ENCODE data around the gene VAMP5.
"Not testable (repeated sequence)": the region's sequence is repeated elsewhere in the genome, so short reads cannot be mapped to it uniquely, and the experiment has no call there.

The VAMP5 gene

GRCh38 chr2:85541753-85542457 lies 42.3 kb upstream of the VAMP5 start:
- Histone ChIP-seq H3K4me1 (ENCODE audit: insufficient read depth, poor library complexity, severe bottlenecking) (peaks cover 34% of the 10 kb centered on the region), H3K36me3 (ENCODE audit: low read depth) (peaks cover 69% of the 10 kb centered on the region), H3K27ac (ENCODE audit: poor library complexity, severe bottlenecking) (peak overlapping the region; percentile 86), H3K4me3 (ENCODE audit: severe bottlenecking) (peak overlapping the region; percentile 97), H3K9me3 (ENCODE audit: severe bottlenecking) (no peaks in the 10 kb centered on the region), H3K27me3 (ENCODE audit: insufficient read depth, poor library complexity, severe bottlenecking) (no peaks in the 10 kb centered on the region)
- ATAC-seq (ENCODE audit: low read depth) (no peak), DNase-seq (ENCODE audit: low spot score) (no peak)
- no peak for TF ChIP-seq CTCF (IDR thresholded peaks at IDR 0.05; ENCODE audit: poor library complexity, severe bottlenecking)

GRCh38 chr2:85542777-85543176 lies 41.5 kb upstream of the VAMP5 start:
- H3K27ac ChIP-seq (ENCODE audit: poor library complexity, severe bottlenecking), result peak overlapping the region; percentile 86
- peaks cover 27% of the 10 kb centered on the region for H3K4me1 ChIP-seq (ENCODE audit: insufficient read depth, poor library complexity, severe bottlenecking)
- H3K36me3 ChIP-seq (ENCODE audit: low read depth), result peaks cover 74% of the 10 kb centered on the region
- TF ChIP-seq CTCF (IDR thresholded peaks at IDR 0.05; ENCODE audit: poor library complexity, severe bottlenecking), result no peak
- no peak for ATAC-seq (ENCODE audit: low read depth)
- no peak for DNase-seq (ENCODE audit: low spot score)
- H3K4me3 ChIP-seq (ENCODE audit: severe bottlenecking), result no peak overlapping the region
- no peaks in the 10 kb centered on the region for H3K9me3 ChIP-seq (ENCODE audit: severe bottlenecking)
- no peaks in the 10 kb centered on the region for H3K27me3 ChIP-seq (ENCODE audit: insufficient read depth, poor library complexity, severe bottlenecking)

GRCh38 chr2:85544254-85544691 lies 40.0 kb upstream of the VAMP5 start:
- not testable (repeated sequence) for DNase-seq (ENCODE audit: low spot score); H3K4me3 ChIP-seq (ENCODE audit: severe bottlenecking); H3K9me3 ChIP-seq (ENCODE audit: severe bottlenecking); H3K27me3 ChIP-seq (ENCODE audit: insufficient read depth, poor library complexity, severe bottlenecking); ATAC-seq (ENCODE audit: low read depth)
- Histone ChIP-seq H3K36me3 (ENCODE audit: low read depth) (peaks cover 78% of the 10 kb centered on the region), H3K27ac (ENCODE audit: poor library complexity, severe bottlenecking) (peak overlapping the region; percentile 86), H3K4me1 (ENCODE audit: insufficient read depth, poor library complexity, severe bottlenecking) (peaks cover 27% of the 10 kb centered on the region)

GRCh38 chr2:85544915-85545779 lies 39.1 kb upstream of the VAMP5 start:
- DNase-seq (ENCODE audit: low spot score); H3K27me3 ChIP-seq (ENCODE audit: insufficient read depth, poor library complexity, severe bottlenecking); ATAC-seq (ENCODE audit: low read depth); H3K4me3 ChIP-seq (ENCODE audit: severe bottlenecking); H3K9me3 ChIP-seq (ENCODE audit: severe bottlenecking): not testable (repeated sequence)
- Histone ChIP-seq H3K27ac (ENCODE audit: poor library complexity, severe bottlenecking) (peak overlapping the region; percentile 86), H3K36me3 (ENCODE audit: low read depth) (peaks cover 75% of the 10 kb centered on the region), H3K4me1 (ENCODE audit: insufficient read depth, poor library complexity, severe bottlenecking) (peaks cover 32% of the 10 kb centered on the region)

- TF ChIP-seq CTCF (IDR thresholded peaks at IDR 0.05; ENCODE audit: poor library complexity, severe bottlenecking), result no peak
- H3K27ac ChIP-seq (ENCODE audit: poor library complexity, severe bottlenecking), result peak overlapping the region; percentile 86
- ATAC-seq (ENCODE audit: low read depth), result no peak; the same call in 2 of the 3 replicates
- no peak for DNase-seq (ENCODE audit: low spot score)
- H3K36me3 ChIP-seq (ENCODE audit: low read depth), result peaks cover 75% of the 10 kb centered on the region
- peaks cover 36% of the 10 kb centered on the region for H3K4me1 ChIP-seq (ENCODE audit: insufficient read depth, poor library complexity, severe bottlenecking)
- no peak overlapping the region for H3K4me3 ChIP-seq (ENCODE audit: severe bottlenecking)
- H3K27me3 ChIP-seq (ENCODE audit: insufficient read depth, poor library complexity, severe bottlenecking), result no peaks in the 10 kb centered on the region
- H3K9me3 ChIP-seq (ENCODE audit: severe bottlenecking), result no peaks in the 10 kb centered on the region
Measured at GRCh38 chr2:85545780-85546240, 38.4 kb upstream of the VAMP5 start.
